ENCODE data around the gene NAA16. TPM values are rescaled to one million over a fixed set of nuclear protein-coding genes. Genes with fewer than 3 reads are reported as not detected.
A peak's percentile ranks its signal among the peaks of the same experiment; 100 is the strongest.

Gene NAA16
- total RNA-seq, 1 experiment from 2014 or later: 27.2 TPM

- Histone ChIP-seq H3K4me1 (ENCODE audit: insufficient read depth, low read length, poor library complexity, severe bottlenecking) (no peaks in the 10 kb centered on the region), H3K36me3 (ENCODE audit: insufficient read depth, low read length, poor library complexity, severe bottlenecking) (no peaks in the 10 kb centered on the region), H3K27ac (ENCODE audit: low read depth, low read length, poor library complexity, severe bottlenecking) (no peak overlapping the region), H3K9me3 (ENCODE audit: low read depth, low read length, poor library complexity, severe bottlenecking) (no peaks in the 10 kb centered on the region), H3K4me3 (ENCODE audit: low read depth, low read length, poor library complexity, severe bottlenecking) (no peak overlapping the region), H3K27me3 (replicated peaks; ENCODE audit: insufficient read depth, low read depth, low read length, poor library complexity) (no peaks in the 10 kb centered on the region)
- intact Hi-C loops (cut with micrococcal nuclease; ENCODE audit: unreplicated experiment): no loop called here
- no TSS peak for BruUV-seq (replicated peaks)
- ChIA-PET CTCF (interaction anchor here (1.2 kb wide), 1 partner anchor 14 kb away, joined by 3 read pairs; no protein-coding TSS in a partner anchor), POLR2A (ENCODE audit: low non-redundant PET) (no interaction called here)
- peak; percentile 24 for DNase-seq (ENCODE audit: low spot score)
- TF ChIP-seq, protein P1, sequence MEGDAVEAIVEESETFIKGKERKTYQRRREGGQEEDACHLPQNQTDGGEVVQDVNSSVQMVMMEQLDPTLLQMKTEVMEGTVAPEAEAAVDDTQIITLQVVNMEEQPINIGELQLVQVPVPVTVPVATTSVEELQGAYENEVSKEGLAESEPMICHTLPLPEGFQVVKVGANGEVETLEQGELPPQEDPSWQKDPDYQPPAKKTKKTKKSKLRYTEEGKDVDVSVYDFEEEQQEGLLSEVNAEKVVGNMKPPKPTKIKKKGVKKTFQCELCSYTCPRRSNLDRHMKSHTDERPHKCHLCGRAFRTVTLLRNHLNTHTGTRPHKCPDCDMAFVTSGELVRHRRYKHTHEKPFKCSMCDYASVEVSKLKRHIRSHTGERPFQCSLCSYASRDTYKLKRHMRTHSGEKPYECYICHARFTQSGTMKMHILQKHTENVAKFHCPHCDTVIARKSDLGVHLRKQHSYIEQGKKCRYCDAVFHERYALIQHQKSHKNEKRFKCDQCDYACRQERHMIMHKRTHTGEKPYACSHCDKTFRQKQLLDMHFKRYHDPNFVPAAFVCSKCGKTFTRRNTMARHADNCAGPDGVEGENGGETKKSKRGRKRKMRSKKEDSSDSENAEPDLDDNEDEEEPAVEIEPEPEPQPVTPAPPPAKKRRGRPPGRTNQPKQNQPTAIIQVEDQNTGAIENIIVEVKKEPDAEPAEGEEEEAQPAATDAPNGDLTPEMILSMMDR (conservative IDR thresholded peaks at IDR 0.05; ENCODE audit: low read depth, low read length): no peak
- TF ChIP-seq EZH2 (IDR thresholded peaks at IDR 0.05; ENCODE audit: borderline replicate concordance, low read depth, low read length, poor library complexity, severe bottlenecking): no peak
Measured at GRCh38 chr13:41398494-41399170, 87.6 kb downstream of the NAA16 start.

DNA sequence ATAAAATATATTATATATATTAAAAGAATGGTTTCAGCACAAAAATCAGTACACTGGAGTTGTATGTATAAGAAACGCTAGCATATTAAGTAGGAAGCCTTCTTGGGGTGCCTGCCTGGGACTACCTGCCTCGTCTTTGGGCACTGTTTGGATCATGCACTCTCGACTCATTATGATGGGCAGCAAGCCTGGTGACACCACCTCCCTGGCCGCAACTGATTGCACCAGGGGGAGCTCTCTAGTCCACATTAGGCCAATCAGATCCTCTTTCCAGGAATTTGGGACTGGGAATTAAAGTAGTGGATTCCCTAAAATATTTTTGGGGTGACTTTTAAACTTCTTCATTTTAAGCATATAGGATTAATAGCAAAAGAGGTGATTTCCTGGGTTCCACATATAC is 90.3 kb downstream of the NAA16 start:
- Histone ChIP-seq H3K36me3 (ENCODE audit: insufficient read depth, low read length, poor library complexity, severe bottlenecking) (no peaks in the 10 kb centered on the region), H3K9me3 (ENCODE audit: low read depth, low read length, poor library complexity, severe bottlenecking) (no peaks in the 10 kb centered on the region), H3K4me3 (ENCODE audit: low read depth, low read length, poor library complexity, severe bottlenecking) (no peak overlapping the region), H3K27ac (ENCODE audit: low read depth, low read length, poor library complexity, severe bottlenecking) (no peak overlapping the region), H3K27me3 (replicated peaks; ENCODE audit: insufficient read depth, low read depth, low read length, poor library complexity) (no peaks in the 10 kb centered on the region), H3K4me1 (ENCODE audit: insufficient read depth, low read length, poor library complexity, severe bottlenecking) (no peaks in the 10 kb centered on the region)
- DNase-seq (ENCODE audit: low spot score): peak; percentile 30
- intact Hi-C loops (cut with micrococcal nuclease; ENCODE audit: unreplicated experiment): no loop called here
- no TSS peak for BruUV-seq (replicated peaks)
- ChIA-PET CTCF (no interaction called here), POLR2A (ENCODE audit: low non-redundant PET) (no interaction called here)
- no peak for TF ChIP-seq EZH2 (IDR thresholded peaks at IDR 0.05; ENCODE audit: borderline replicate concordance, low read depth, low read length, poor library complexity, severe bottlenecking)
- TF ChIP-seq, protein P1 (conservative IDR thresholded peaks at IDR 0.05; ENCODE audit: low read depth, low read length): 0 out of 2 replicates have a peak, but pooled peaks have one; percentile 19

DNA sequence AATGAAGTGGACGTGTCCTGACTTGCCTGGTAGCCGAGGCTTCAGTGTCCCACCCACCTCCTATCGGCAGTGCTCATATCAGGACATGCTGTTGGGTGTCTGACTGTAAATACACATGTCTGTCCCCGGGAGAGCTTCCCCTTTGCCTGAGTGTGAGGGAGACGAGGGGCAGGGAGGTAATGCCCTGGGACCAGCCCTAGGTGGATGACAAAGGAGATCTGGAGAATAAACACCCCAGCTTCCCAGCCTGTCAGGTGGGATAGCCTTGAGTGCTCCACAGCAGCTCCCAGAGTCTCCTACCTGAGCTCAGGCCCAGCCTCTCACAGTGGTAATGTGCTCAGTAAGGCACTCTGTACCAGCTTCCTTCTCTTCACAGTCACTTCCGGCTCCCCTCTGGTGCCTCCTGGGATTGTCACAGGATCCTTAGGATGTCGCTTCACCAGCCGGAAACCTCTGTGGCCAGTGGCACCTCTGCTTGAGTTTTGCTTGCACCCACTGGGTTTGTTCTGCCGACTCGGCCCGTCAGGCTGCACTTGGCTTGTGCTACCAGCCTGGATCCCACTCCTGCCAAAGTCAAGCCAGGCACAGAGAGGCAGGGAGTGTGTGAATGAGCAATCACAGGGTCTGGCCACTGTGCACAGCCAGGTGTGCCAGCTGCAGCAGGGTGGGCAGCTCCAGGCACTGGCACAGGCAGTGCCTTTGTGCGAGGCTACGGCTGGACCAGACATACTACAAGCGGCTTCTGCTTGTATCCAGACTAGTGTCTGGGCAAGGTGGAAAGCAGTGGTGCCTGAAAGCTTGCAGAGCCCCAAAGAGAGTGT is 91.8 kb downstream of the NAA16 start:
- no peaks in the 10 kb centered on the region for H3K27me3 ChIP-seq (replicated peaks; ENCODE audit: insufficient read depth, low read depth, low read length, poor library complexity)
- DNase-seq (ENCODE audit: low spot score): no peak
- H3K36me3 ChIP-seq (ENCODE audit: insufficient read depth, low read length, poor library complexity, severe bottlenecking): no peaks in the 10 kb centered on the region
- no peak overlapping the region for H3K27ac ChIP-seq (ENCODE audit: low read depth, low read length, poor library complexity, severe bottlenecking)
- intact Hi-C loops (cut with micrococcal nuclease; ENCODE audit: unreplicated experiment): no loop called here
- no TSS peak for BruUV-seq (replicated peaks)
- CTCF ChIA-PET: no interaction called here
- no peaks in the 10 kb centered on the region for H3K4me1 ChIP-seq (ENCODE audit: insufficient read depth, low read length, poor library complexity, severe bottlenecking)
- POLR2A ChIA-PET (ENCODE audit: low non-redundant PET): no interaction called here
- H3K9me3 ChIP-seq (ENCODE audit: low read depth, low read length, poor library complexity, severe bottlenecking): no peaks in the 10 kb centered on the region
- TF ChIP-seq, protein P1 (conservative IDR thresholded peaks at IDR 0.05; ENCODE audit: low read depth, low read length): no peak
- TF ChIP-seq EZH2 (IDR thresholded peaks at IDR 0.05; ENCODE audit: borderline replicate concordance, low read depth, low read length, poor library complexity, severe bottlenecking): no peak
- no peak overlapping the region for H3K4me3 ChIP-seq (ENCODE audit: low read depth, low read length, poor library complexity, severe bottlenecking)
